Left cardiac atrium (tissue), 4 donors: Measurements from ENCODE around the gene BTG4. TPM values are rescaled to one million over a fixed set of nuclear protein-coding genes. Genes with fewer than 3 reads are reported as not detected.

Experiments used
- ATAC-seq, 2 donors: fragments of 200-7000 bp; cut with Tn5 transposase; one replicate each; pipeline ENCODE4 v1.9.1; 2020; ENCODE audit warnings: mild to moderate bottlenecking in 2 of 2, moderate library complexity in 2 of 2
- DNase-seq: peaks from one replicate; pipeline ENCODE4 v3.0.0-alpha.2; 2020
- intact Hi-C, 2 donors: fragments of 100-400 bp; cut with DNase I; formaldehyde crosslinking; loops; one replicate each; pipeline versions ENCODE4 v1.14.1 to v1.15.1; 2022 to 2023
- microRNA-seq, 2 donors: library from miRNA; unstranded; fragments of <30 nt; microRNA quantifications; one replicate each; pipeline ENCODE4 v1.2.0, GENCODE V29; 2020
- total RNA-seq, 2 donors: library from RNA; stranded (reverse); fragmentation: NEBNext Ultra II Directional; extraction: Animal tissue kit (Norgen Biotek cat#: 25700); gene quantifications; one replicate each; pipeline ENCODE4 v1.2.1, GENCODE V29; 2021
- donor health status: DM: no; HTN: yes; CAD: no.
- donor health status: DM: no; HTN: yes; CAD: no; lungs with severe emphysema.
- donor health status: DM: yes; HTN: yes; CAD: no.
- donor health status: Dilated cardiomyopathy.

The BTG4 gene
- total RNA-seq, 2 donors from 2014 or later: not detected

DNA sequence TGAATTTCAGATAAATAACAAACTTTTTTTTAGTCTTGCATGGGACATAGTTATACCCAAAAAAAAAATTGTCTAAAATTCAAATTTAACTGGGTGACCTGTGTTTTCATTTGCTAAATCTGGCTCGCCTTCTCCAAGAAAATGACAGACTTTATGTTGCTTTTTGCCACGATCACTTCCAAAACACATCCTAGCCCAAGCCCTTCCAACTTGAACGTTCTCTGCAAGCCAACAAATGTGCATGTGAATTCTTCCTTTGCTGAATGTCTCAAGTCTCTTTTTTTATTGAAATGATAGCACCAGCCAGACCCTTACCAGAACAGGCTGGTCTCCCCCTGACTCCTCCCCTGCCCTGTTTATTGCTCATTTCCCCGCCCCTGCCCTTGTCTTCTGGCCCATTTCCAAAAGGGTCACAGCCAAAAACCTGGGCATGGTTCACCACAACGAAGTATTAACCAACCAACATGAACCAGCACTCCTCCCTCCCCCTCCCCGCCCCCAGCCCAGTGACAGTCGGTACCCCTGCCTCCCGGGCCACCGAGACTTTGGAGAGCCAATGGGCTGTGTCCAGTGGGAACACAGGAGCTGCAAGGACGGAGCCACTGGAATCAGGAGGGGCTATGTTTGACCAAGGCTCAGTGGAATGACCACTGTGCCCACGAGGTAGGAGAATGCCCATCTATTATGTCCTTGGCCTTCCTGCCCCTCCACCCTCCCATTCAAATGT, 63.2 kb downstream of the BTG4 start:
- intact Hi-C loops: no loop called here
- ATAC-seq: no peak
- DNase-seq: no peak

GRCh38 chr11:111448414-111448813, 63.8 kb downstream of the BTG4 start:
- intact Hi-C loops: no loop called here
- ATAC-seq: no peak
- DNase-seq: no peak

- intact Hi-C loops: loop anchor here in 1 of 2 donors (2.0 kb wide), 1 partner anchor 165 kb away; no protein-coding TSS in a partner anchor
- ATAC-seq (no peak), DNase-seq (no peak)
Measured at GRCh38 chr11:111447931-111448330, 64.3 kb downstream of the BTG4 start.

- intact Hi-C loops: loop anchor here in 1 of 2 donors (2.0 kb wide), 1 partner anchor 164 kb away; no protein-coding TSS in a partner anchor
- ATAC-seq (no peak), DNase-seq (no peak)
Measured at GRCh38 chr11:111447112-111447471, 65.1 kb downstream of the BTG4 start.

GRCh38 chr11:111446404-111447111, 65.6 kb downstream of the BTG4 start:
- ATAC-seq: peak; percentile 96 to 97
- intact Hi-C loops: loop anchor here in 1 of 2 donors (2.0 kb wide), 1 partner anchor 164 kb away; no protein-coding TSS in a partner anchor
- peak; percentile 79 for DNase-seq

GRCh38 chr11:111445586-111445985, 66.6 kb downstream of the BTG4 start:
- ATAC-seq (no peak), DNase-seq (no peak)
- intact Hi-C loops: loop anchor here in 1 of 2 donors (1.0 kb wide), 1 partner anchor 162 kb away; no protein-coding TSS in a partner anchor

Small RNAs within 50 kb of the gene (microRNA-seq; reads per million reads assigned to microRNA genes)
- gene MIR34B (2.8 to 7.4 reads per million in 2 donors), gene MIR34C (12.5 to 20.0 reads per million in 2 donors)

Other genes with a start within 250 kb of the BTG4 start
- gene POU2AF3, start 213.8 kb downstream of the BTG4 start, total RNA-seq: under 1 TPM; 0.18 to 0.44 TPM
- gene POU2AF1, start 133.1 kb downstream of the BTG4 start, total RNA-seq: under 1 TPM; 0.10 to 0.21 TPM
- not detected for gene HOATZ, start 2.4 kb upstream of the BTG4 start, total RNA-seq
- 1 to 10 TPM; 3.5 to 5.8 TPM for gene LAYN, start 28.3 kb upstream of the BTG4 start, total RNA-seq
- 10 to 100 TPM; 24.3 to 51.6 TPM for gene SIK2, start 90.1 kb upstream of the BTG4 start, total RNA-seq